ENCODE measurements around the gene PRELID2.
"Not testable (repeated sequence)": the region's sequence is repeated elsewhere in the genome, so short reads cannot be mapped to it uniquely, and the experiment has no call there.

Gene PRELID2

DNA sequence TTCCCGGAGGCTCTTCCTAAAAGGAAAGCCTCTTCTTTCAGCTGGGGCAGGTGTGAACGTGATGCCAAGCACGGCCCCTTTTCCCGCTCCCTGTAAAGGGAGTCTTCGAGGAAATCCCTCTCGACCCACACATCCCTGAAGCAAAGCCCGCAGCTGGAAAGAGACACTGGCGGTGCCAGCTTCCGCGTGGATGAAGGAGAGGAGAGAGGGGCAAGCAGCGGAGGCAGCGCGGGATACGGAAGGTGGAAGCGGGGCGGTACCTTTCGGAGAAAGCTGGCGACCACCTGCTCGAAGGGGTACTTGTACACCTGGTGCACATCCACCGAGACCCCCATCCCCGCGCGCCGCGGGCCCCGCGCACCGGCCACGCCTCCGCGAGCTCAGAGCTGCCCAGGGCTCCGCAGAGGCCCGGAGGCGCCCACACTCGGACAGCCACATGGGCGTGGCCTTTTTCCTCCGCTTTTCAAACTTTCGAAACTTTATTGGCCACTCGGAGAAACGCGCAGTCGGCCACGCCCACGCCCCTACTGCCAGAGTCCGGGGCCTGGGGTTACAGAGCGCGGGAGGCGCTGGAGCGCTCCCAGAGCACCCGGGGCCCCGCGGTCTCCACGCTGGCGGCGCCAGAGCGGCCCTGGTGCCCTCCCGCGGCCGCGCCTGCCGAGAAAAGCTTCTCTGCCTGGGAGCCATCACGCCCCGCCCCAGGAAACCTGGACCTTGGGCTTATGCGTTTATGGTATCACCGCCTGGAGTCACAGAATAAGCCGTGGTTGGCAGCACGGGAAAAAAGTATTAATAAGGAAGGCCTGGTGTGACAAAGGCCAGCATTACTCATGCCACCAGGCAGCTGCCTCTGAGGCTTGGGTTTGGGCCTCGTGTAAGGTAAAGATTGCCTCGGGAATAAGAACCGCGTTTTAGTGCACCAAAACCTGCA, at the start of gene PRELID2:
PRELID2 (minus strand) TSS at position 426 of the 931 bp plus-strand sequence; CDS start at position 335, 91 bp downstream.
- Mint-ChIP-seq H3K4me1 (peaks cover 7% of the 10 kb centered on the region), H3K27me3 (peaks cover 7% of the 10 kb centered on the region), H3K9me3 (peaks cover 3% of the 10 kb centered on the region), H3K4me3 (peak within 1 kb of the TSS; percentile 77), H3K27ac (peak within 1 kb of the TSS; percentile 42), H3K36me3 (no peaks in the 10 kb centered on the region)
- ATAC-seq, result peak; percentile 84

DNA sequence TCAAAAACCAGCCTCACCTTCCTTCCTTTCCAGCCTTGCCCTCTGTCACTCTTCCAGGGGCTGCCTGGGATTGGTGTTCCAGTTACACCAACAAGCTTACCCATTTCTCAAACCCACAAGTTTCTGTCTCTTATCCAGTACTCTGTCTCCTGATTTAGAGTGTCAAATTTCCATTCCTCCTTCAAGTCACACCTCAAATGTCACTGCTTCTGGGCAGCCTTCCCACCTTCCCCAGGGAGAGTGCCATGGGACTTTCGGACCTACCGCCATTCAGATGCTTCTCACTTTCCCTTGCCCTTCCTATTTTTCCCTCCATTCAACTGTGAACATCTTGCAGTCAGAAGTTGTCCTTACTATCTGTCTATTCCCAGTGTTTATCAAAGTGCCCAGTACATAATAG, 39.6 kb upstream of the PRELID2 start:
- Mint-ChIP-seq H3K27me3 (peaks cover 16% of the 10 kb centered on the region), H3K9me3 (peaks cover 2% of the 10 kb centered on the region), H3K4me3 (no peak overlapping the region), H3K36me3 (no peaks in the 10 kb centered on the region), H3K4me1 (no peaks in the 10 kb centered on the region), H3K27ac (no peak overlapping the region)
- ATAC-seq, result no peak

DNA sequence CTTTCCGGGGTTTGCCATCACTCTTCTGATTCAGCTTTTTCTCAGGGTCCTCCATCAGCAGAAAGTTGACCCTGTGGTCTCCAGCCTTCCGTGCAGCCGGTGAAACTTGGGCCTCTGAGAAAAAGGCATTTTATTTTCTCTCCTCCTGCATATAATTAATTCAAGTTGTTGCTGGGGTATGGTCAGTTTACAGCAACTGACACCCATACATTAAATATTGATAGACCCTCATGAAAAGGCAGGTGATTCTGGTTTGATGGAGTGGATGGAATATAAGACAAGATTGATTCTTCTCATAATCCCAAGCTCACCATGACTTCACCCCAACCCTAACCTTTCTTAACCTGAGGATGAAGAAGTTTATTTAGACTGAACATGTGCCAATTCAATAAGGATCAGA, 37.8 kb upstream of the PRELID2 start, which contains the start of gene GRXCR2:
GRXCR2 (minus strand) TSS at position 101 of the 400 bp plus-strand sequence; CDS start at position 55, 46 bp downstream.
- Mint-ChIP-seq H3K36me3 (no peaks in the 10 kb centered on the region), H3K27ac (no peak within 1 kb of the TSS), H3K4me3 (no peak within 1 kb of the TSS), H3K27me3 (peaks cover 16% of the 10 kb centered on the region), H3K9me3 (no peaks in the 10 kb centered on the region), H3K4me1 (no peaks in the 10 kb centered on the region)
- ATAC-seq, result no peak

DNA sequence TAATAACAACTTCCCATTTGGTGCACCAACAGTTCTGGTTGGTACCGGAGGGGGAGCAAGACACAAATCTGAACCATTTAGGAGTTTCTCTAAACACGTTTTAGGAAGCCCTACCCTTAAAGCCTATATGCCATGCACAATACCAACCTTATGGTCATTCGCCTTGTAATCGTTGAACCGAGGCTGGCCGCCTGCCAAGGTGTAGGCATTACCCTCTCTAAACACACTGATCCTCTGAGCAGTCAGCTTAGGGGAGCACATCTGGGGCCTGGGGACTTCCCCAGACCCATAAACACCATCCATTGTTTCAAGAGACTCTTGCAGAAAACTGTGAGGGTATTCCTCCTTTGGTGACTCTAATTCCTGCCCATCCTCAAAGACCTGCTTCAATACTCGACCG, 37.3 kb upstream of the PRELID2 start:
- no peaks in the 10 kb centered on the region for H3K9me3 Mint-ChIP-seq
- H3K36me3 Mint-ChIP-seq, result no peaks in the 10 kb centered on the region
- no peak overlapping the region for H3K4me3 Mint-ChIP-seq
- ATAC-seq, result no peak
- H3K4me1 Mint-ChIP-seq, result no peaks in the 10 kb centered on the region
- peaks cover 16% of the 10 kb centered on the region for H3K27me3 Mint-ChIP-seq
- H3K27ac Mint-ChIP-seq, result no peak overlapping the region

DNA sequence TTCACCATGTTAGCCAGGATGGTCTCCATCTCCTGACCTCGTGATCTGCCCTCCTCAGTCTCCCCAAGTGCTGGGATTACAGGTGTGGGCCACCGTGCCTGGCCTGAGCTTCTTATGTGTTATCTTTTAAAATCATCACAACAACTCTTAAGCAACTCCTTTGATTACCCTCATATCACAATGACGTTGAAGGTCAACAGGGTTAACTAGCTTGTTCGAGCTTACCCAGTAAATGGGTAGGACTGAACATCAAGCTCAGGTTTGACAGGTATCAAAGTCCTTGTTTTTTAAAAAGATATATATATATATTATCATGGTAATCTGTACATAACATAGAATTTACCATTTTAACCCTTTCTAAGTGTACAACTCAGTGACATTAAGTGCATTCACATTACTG, 34.6 kb upstream of the PRELID2 start:
- Mint-ChIP-seq H3K27me3 (peaks cover 8% of the 10 kb centered on the region), H3K4me1 (no peaks in the 10 kb centered on the region), H3K9me3 (no peaks in the 10 kb centered on the region), H3K36me3 (no peaks in the 10 kb centered on the region), H3K27ac (no peak overlapping the region), H3K4me3 (no peak overlapping the region)
- no peak for ATAC-seq

DNA sequence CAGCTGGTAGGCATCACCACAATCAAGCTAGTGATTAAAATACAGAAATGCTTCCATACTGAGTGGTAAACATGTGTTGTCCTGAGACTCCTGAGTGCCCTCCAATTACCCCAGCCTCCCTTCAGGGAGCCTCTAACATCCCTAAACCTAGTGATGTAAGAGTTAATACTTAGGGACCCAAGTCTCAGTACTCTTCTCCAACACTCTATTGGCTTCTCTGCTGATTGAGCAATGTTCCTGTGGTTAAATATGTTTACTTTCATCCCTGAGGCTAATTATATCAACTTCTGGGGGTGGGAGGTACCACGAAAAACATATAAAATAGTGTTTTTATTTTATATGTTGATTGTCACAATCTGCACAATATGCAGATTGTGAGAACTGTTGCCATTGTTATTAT, 32.7 kb upstream of the PRELID2 start:
- H3K4me1 Mint-ChIP-seq, result no peaks in the 10 kb centered on the region
- ATAC-seq, result no peak
- no peak overlapping the region for H3K4me3 Mint-ChIP-seq
- H3K36me3 Mint-ChIP-seq, result no peaks in the 10 kb centered on the region
- no peaks in the 10 kb centered on the region for H3K27me3 Mint-ChIP-seq
- H3K27ac Mint-ChIP-seq, result no peak overlapping the region
- H3K9me3 Mint-ChIP-seq, result no peaks in the 10 kb centered on the region

DNA sequence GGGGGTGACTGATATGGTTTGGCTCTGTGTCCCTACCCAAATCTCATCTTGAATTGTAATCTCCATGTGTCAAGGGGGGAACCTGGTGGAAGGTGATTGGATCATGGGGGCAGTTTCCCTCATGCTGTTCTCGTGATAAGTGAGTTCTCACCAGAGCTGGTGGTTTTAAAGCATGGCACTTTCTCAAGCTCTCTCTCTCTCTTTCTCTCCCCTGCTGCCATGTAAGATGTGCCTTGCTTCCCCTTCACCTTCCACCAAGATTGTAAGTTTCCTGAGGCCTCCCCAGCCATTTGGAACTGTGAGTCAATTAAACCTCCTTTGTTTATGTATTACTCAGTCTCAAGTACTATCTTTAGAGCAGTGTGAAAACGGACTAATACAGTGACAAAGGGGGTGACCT, 29.3 kb upstream of the PRELID2 start:
- H3K4me1 Mint-ChIP-seq, H3K4me3 Mint-ChIP-seq, H3K27me3 Mint-ChIP-seq, H3K36me3 Mint-ChIP-seq, H3K27ac Mint-ChIP-seq, ATAC-seq, H3K9me3 Mint-ChIP-seq: not testable (repeated sequence)

DNA sequence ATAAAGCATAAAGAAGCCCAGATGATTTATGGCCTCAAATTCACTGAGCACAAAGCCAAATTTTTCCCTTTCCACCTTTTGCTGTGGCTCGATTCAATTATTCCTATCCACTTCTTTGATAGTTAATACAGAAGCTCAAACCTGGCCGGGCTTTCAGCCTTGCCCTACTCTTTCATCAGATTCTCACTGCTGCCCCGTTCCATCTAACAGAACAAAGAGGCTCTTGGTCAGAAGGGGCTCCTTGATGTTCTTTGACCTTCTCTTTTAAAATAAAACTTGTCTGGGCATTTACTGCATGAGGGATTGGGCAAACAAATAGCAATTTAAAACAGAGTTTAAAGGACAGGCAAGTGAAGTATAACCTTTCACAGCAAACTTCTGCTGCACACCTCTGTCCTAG, 27.9 kb upstream of the PRELID2 start:
- H3K4me3 Mint-ChIP-seq, result no peak overlapping the region
- no peaks in the 10 kb centered on the region for H3K36me3 Mint-ChIP-seq
- peaks cover 8% of the 10 kb centered on the region for H3K27me3 Mint-ChIP-seq
- H3K27ac Mint-ChIP-seq, result no peak overlapping the region
- no peaks in the 10 kb centered on the region for H3K9me3 Mint-ChIP-seq
- no peaks in the 10 kb centered on the region for H3K4me1 Mint-ChIP-seq
- ATAC-seq, result no peak

DNA sequence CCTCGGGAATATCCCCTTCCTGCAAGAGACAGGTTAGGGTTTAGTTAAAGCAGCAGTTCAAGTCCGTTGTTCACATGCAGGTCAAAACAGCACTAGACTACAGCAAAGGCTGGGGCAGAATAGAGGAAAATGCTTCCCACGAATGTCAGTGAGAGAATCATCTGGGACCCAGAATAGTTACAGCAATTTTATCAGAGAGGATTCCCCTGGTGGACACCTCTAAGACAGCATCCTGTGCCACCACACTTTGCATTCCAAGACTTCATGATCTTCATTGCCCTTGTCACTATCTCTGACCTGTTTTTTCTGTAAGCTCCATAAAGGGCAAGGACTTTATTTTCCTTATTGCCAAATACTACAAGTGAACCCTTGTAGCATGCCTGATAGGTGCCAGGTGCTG, 24.8 kb upstream of the PRELID2 start:
- no peak for ATAC-seq
- H3K27me3 Mint-ChIP-seq, result peaks cover 21% of the 10 kb centered on the region
- no peak overlapping the region for H3K27ac Mint-ChIP-seq
- H3K36me3 Mint-ChIP-seq, result no peaks in the 10 kb centered on the region
- no peak overlapping the region for H3K4me3 Mint-ChIP-seq
- H3K4me1 Mint-ChIP-seq, result peaks cover 6% of the 10 kb centered on the region
- no peaks in the 10 kb centered on the region for H3K9me3 Mint-ChIP-seq

DNA sequence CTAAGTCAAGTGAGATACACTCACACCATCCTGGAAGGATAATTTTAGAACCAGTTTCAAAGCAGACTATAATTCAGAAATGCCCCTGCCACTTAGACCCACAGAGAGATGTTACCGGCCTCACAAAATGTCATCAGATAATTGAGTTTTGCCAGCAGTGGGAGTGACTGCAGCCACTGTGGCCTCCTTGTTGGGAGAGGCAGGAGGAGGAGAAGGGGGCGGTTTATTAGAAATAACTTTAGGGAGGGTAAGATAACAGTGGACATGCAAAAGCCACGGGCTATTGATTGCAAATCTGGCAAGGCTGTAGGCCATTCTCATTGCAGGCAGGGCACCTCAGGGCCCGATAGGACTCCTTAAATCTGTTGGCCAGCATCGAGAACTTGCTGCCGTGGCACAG, 24.3 kb upstream of the PRELID2 start:
- Mint-ChIP-seq H3K36me3 (no peaks in the 10 kb centered on the region), H3K4me3 (no peak overlapping the region), H3K27ac (no peak overlapping the region), H3K27me3 (peaks cover 21% of the 10 kb centered on the region), H3K9me3 (no peaks in the 10 kb centered on the region), H3K4me1 (peaks cover 6% of the 10 kb centered on the region)
- ATAC-seq, result no peak

DNA sequence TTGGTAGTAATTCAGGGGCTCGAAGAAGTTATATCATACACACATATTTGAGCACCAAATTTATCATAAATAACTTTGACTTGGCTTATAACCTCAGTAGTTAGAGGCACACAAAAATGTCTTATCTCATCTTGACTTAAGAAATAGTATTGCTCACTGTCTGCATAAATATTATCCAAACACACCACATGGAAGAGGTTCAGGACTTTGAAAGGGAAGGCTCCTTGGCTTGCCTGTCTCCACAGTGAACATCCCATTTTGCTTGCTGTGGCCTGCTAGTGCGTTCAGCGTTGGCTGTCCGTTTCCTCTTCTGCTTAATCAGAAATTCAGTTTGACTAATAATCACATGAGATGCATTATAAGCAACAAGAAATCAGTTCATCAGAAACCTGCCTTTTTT, 23.8 kb upstream of the PRELID2 start:
- Mint-ChIP-seq H3K27ac (no peak overlapping the region), H3K9me3 (no peaks in the 10 kb centered on the region), H3K4me3 (no peak overlapping the region), H3K27me3 (peaks cover 21% of the 10 kb centered on the region), H3K36me3 (no peaks in the 10 kb centered on the region), H3K4me1 (peaks cover 6% of the 10 kb centered on the region)
- no peak for ATAC-seq

DNA sequence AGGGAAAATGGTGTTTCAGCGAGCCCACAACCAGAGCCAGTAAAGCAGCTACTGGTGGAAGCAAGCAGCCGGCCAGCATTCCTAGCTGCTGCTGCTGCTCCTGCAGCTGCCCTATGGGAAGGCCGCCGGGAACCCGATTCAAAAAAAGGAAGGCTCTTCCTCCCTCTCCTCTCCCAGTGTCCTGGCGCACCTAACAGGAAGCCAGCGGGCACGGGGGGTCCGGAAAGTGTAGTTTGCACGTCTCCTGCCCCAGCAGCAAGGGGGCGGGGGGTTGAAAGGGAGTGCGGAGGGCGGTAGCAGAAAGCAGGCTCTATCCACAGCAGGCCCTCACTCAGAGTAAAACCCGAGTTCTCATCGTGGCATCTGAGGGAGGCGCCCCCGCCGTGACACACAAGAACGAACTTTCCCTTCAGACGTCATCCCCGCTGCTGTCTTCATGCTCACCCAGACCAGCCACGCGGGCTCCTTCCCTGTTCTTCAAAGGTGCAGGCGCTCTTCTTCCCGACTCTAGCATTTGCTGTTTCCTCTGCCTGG, 21.2 kb upstream of the PRELID2 start:
- ATAC-seq, result peak; percentile 62
- Mint-ChIP-seq H3K27ac (no peak overlapping the region), H3K4me3 (peak overlapping the region; percentile 70), H3K9me3 (no peaks in the 10 kb centered on the region), H3K36me3 (no peaks in the 10 kb centered on the region), H3K4me1 (peaks cover 6% of the 10 kb centered on the region), H3K27me3 (peaks cover 16% of the 10 kb centered on the region)

DNA sequence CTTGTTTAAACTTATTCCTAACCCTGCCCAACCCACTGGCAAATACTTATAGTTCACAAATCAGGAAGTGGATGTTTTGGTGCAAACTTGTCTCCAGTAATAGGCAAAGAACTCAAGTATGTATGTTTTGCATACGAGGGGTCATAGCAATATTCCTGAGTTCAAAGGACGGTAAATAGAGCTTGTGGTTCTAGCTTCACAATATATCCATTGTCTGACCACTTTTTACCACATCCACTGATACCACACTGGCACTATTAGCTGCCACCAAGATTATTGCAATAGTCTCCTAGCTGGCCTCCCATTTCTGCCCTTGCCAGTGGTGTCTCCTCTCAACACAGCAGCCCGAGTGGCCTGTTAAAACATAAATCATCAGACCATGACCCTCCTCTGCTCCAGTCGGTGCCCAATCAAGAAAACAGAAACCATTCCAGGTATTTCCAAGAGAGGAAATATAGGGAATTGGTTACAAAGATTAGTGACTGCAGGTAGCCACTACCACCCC, 20.7 kb upstream of the PRELID2 start:
- Mint-ChIP-seq H3K27me3 (peaks cover 13% of the 10 kb centered on the region), H3K36me3 (no peaks in the 10 kb centered on the region), H3K4me1 (peaks cover 6% of the 10 kb centered on the region), H3K9me3 (no peaks in the 10 kb centered on the region), H3K4me3 (no peak overlapping the region), H3K27ac (no peak overlapping the region)
- no peak for ATAC-seq

DNA sequence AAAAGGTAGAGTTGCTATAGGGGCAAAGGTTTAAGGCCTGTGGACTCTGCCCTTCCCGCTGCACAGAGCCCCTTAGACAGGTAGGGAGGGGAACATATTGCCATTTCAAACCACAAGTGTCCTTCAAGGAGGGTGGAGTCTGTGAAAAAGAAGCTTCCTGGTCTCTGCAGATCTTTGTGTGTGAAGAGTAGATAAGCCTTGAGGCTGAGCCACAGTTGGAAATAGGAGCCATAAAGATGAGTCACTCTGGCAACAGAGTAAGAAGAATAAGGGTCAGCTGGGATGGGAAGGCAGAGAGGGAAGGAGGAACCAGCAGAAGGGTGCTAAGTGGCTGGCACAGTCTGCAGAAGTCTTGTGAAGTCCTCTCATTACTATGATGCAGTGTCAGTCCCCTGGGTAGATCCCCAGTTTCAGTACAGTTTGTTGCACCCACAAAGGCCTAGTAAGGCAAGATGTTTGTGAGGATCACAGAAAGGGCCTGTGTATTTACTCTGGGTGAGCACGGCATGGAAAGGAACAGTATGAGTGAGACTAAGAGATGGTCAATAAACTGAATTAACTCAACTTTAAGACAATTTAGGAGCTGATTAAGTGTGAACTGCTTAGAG, 19.6 kb upstream of the PRELID2 start:
- no peak for ATAC-seq

DNA sequence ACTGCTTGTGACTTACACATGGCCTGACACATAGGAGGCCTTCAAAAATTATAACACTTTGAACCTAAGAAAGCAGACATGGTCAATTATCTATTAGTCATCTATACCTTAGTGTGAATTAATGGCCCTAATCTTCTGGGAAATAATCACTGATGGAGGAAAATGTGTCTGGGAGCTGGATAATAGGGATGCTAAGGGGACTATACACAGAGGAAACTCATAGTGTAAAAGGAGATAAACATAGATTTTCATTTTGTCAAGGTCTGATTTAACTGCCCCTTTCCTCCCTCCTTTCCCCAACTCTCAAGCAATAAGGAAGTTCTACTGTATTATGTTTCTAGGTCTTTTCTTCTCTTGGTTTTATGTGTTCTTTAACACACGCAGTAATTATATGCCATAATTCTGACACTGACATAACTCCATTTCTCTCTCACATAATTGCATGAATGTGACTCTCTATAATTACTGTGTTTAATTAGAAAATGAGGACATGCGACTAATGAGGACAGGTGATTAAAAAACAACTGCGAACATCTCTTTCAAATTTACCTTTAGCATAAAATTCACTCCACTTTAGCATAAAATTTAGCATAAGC, 18.7 kb upstream of the PRELID2 start:
- Mint-ChIP-seq H3K9me3 (peaks cover 2% of the 10 kb centered on the region), H3K27ac (no peak overlapping the region), H3K4me3 (no peak overlapping the region), H3K4me1 (peaks cover 6% of the 10 kb centered on the region), H3K27me3 (peaks cover 13% of the 10 kb centered on the region), H3K36me3 (no peaks in the 10 kb centered on the region)
- ATAC-seq, result no peak

More for the DNA sequence above, 19.6 kb upstream of the PRELID2 start:
- H3K4me1 Mint-ChIP-seq, result peaks cover 6% of the 10 kb centered on the region
- H3K27me3 Mint-ChIP-seq, result peaks cover 13% of the 10 kb centered on the region
- H3K27ac Mint-ChIP-seq, result no peak overlapping the region
- H3K9me3 Mint-ChIP-seq, result no peaks in the 10 kb centered on the region
- no peak overlapping the region for H3K4me3 Mint-ChIP-seq
- no peaks in the 10 kb centered on the region for H3K36me3 Mint-ChIP-seq

Measured in stimulated activated memory B cell treated with anti-CD40 and anti-IgM and Interleukin-4, amounts not matched to agents 10 μg/mL and 1 μg/mL and 100 μg/mL, for 72 hours (primary cell).